H1 (cell line): ENCODE measurements around the gene MACROD2. TPM values are rescaled to one million over a fixed set of nuclear protein-coding genes. Genes with fewer than 3 reads are reported as not detected.

ENCODE experiments used
- CTCF ChIA-PET: fragments of 300-600 bp; sonication (Branson Sonifier 250); formaldehyde crosslinking; loops from one replicate; lab custom pipeline; 2021; ENCODE audit not compliant: partially characterized antibody; lab: Charles Lee
- POLR2A ChIA-PET: fragments of 300-600 bp; sonication (Branson Sonifier 250); formaldehyde crosslinking; loops from one replicate; lab custom pipeline; 2021; ENCODE audit warnings: inconsistent platforms; ENCODE audit not compliant: partially characterized antibody; lab: Charles Lee
- DNase-seq, 2 experiments: peaks; one replicate each; pipeline versions ENCODE4 v3.0.0 to v3.0.0-alpha.2; 2010 to 2022; ENCODE audit warnings: low spot score in 2 of 2, low read depth in 1 of 2, mixed read lengths in 1 of 2
- FAIRE-seq: peaks from 2 replicates; lab custom pipeline; 2011; peaks lifted over from hg19 to GRCh38; lab: Jason Lieb, UNC
- H2AFZ ChIP-seq: 2 replicates; pipeline ENCODE4 v1.8.1; 2012; ENCODE audit warnings: low read length, inconsistent platforms
- H2AK5ac ChIP-seq: 2 replicates; pipeline ENCODE4 v1.6.1; 2013; ENCODE audit warnings: low read depth, low read length
- H2BK120ac ChIP-seq: replicated peaks from 2 replicates; pipeline ENCODE3; 2013; ENCODE audit warnings: low read depth, low read length, inconsistent platforms
- H2BK12ac ChIP-seq: 2 replicates; pipeline ENCODE4 v1.6.1; 2013; ENCODE audit warnings: low read depth, low read length
- H2BK15ac ChIP-seq: 2 replicates; pipeline ENCODE4 v1.6.1; 2013; ENCODE audit warnings: low read length
- H2BK20ac ChIP-seq: 2 replicates; pipeline ENCODE4 v1.6.1; 2013; ENCODE audit warnings: low read length
- H2BK5ac ChIP-seq: 2 replicates; pipeline ENCODE4 v1.6.1; 2013; ENCODE audit warnings: low read depth, low read length
- H3K14ac ChIP-seq: 2 replicates; pipeline ENCODE4 v1.6.1; 2013; ENCODE audit warnings: inconsistent platforms; ENCODE audit not compliant: insufficient read length
- H3K18ac ChIP-seq: 2 replicates; pipeline ENCODE4 v1.6.1; 2013; ENCODE audit warnings: low read length; ENCODE audit errors: extremely low read depth
- H3K23ac ChIP-seq: 2 replicates; pipeline ENCODE4 v1.6.1; 2013; ENCODE audit warnings: inconsistent platforms; ENCODE audit not compliant: insufficient read length
- H3K23me2 ChIP-seq: 2 replicates; pipeline ENCODE4 v1.6.1; 2013; ENCODE audit warnings: low read depth, low read length
- H3K27ac ChIP-seq: 2 replicates; pipeline ENCODE4 v1.6.1; 2011; ENCODE audit warnings: low read depth, low read length, inconsistent platforms
- H3K27me3 ChIP-seq, 4 experiments: replicated peaks in 1 of 4; 1 replicate in 1 of 4; 2 replicates in 3 of 4; pipeline versions ENCODE4 v1.6.1 to v1.8.1; 2011 to 2013; ENCODE audit warnings: low read length in 3 of 4, mild to moderate bottlenecking in 3 of 4, inconsistent platforms in 2 of 4, mixed read lengths in 2 of 4, moderate library complexity in 1 of 4; ENCODE audit not compliant: control insufficient read depth in 3 of 4, insufficient read depth in 3 of 4; ENCODE audit errors: extremely low read depth in 1 of 4
- H3K36me3 ChIP-seq, 4 experiments: 2 replicates each; pipeline versions ENCODE4 v1.6.1 to v1.8.1; 2011 to 2013; ENCODE audit warnings: mild to moderate bottlenecking in 4 of 4, low read length in 3 of 4, moderate library complexity in 2 of 4, control low read depth in 1 of 4, inconsistent platforms in 1 of 4; ENCODE audit not compliant: insufficient read depth in 4 of 4, control insufficient read depth in 2 of 4
- H3K4ac ChIP-seq: replicated peaks from 2 replicates; pipeline ENCODE3; 2013; ENCODE audit warnings: low read length, low read depth, mixed read lengths, inconsistent platforms; ENCODE audit not compliant: insufficient read length
- H3K4me1 ChIP-seq, 4 experiments: replicated peaks in 1 of 4; 1 replicate in 1 of 4; 2 replicates in 3 of 4; pipeline versions ENCODE4 v1.6.1 to v1.8.1; 2011 to 2013; ENCODE audit warnings: low read length in 3 of 4, inconsistent platforms in 2 of 4, mixed read lengths in 1 of 4; ENCODE audit not compliant: insufficient read depth in 4 of 4, control insufficient read depth in 3 of 4
- H3K4me2 ChIP-seq, 2 experiments: 2 replicates each; pipeline versions ENCODE4 v1.6.1 to v1.8.1; 2011 to 2013; ENCODE audit warnings: low read depth in 2 of 2, low read length in 2 of 2, control low read depth in 1 of 2, inconsistent platforms in 1 of 2, mild to moderate bottlenecking in 1 of 2; ENCODE audit not compliant: insufficient read depth in 1 of 2
- H3K4me3 ChIP-seq, 4 experiments: fragments of 200-600, 300-600 bp in 1 of 4; sonication (generic), shearing (Covaris generic), sonication (Bioruptor Twin) in 1 of 4; 2 replicates each; pipeline versions ENCODE4 v1.5.1 to v1.8.1; 2011 to 2016; ENCODE audit warnings: low read length in 4 of 4, low read depth in 3 of 4, control low read depth in 2 of 4, inconsistent platforms in 2 of 4, mild to moderate bottlenecking in 2 of 4, mixed read lengths in 1 of 4, moderate library complexity in 1 of 4; ENCODE audit not compliant: insufficient read depth in 2 of 4; ENCODE audit errors: extremely low read depth in 1 of 4
- H3K56ac ChIP-seq: replicated peaks from 2 replicates; pipeline ENCODE3; 2013; ENCODE audit warnings: low read depth, mild to moderate bottlenecking, mixed read lengths, low read length, inconsistent platforms; ENCODE audit not compliant: insufficient read length
- H3K79me1 ChIP-seq: 2 replicates; pipeline ENCODE4 v1.6.1; 2013; ENCODE audit warnings: low read depth, low read length, control low read depth
- H3K79me2 ChIP-seq, 2 experiments: 2 replicates each; pipeline versions ENCODE4 v1.6.1 to v1.8.1; 2012 to 2013; ENCODE audit warnings: low read length in 2 of 2, mild to moderate bottlenecking in 2 of 2, inconsistent platforms in 1 of 2; ENCODE audit not compliant: insufficient read depth in 2 of 2, control insufficient read depth in 1 of 2
- H3K9ac ChIP-seq, 4 experiments: replicated peaks in 1 of 4; 1 replicate in 1 of 4; 2 replicates in 3 of 4; pipeline versions ENCODE4 v1.6.1 to v1.8.1; 2011 to 2013; ENCODE audit warnings: low read depth in 3 of 4, low read length in 3 of 4, control low read depth in 2 of 4, mild to moderate bottlenecking in 2 of 4, moderate library complexity in 2 of 4, inconsistent platforms in 1 of 4; ENCODE audit errors: extremely low read depth in 1 of 4
- H3K9me3 ChIP-seq, 2 experiments: 2 replicates each; pipeline versions ENCODE4 v1.6.1 to v1.8.1; 2012 to 2013; ENCODE audit warnings: mild to moderate bottlenecking in 2 of 2, moderate library complexity in 2 of 2, control low read depth in 1 of 2, inconsistent platforms in 1 of 2, low read depth in 1 of 2, low read length in 1 of 2, mixed read lengths in 1 of 2; ENCODE audit not compliant: insufficient read depth in 2 of 2
- H4K20me1 ChIP-seq, 2 experiments: replicated peaks in 1 of 2; 2 replicates each; pipeline versions ENCODE3 to v1.8.1; 2011 to 2013; ENCODE audit warnings: inconsistent platforms in 2 of 2, low read length in 2 of 2, mild to moderate bottlenecking in 1 of 2; ENCODE audit not compliant: insufficient read depth in 2 of 2, control insufficient read depth in 1 of 2
- H4K5ac ChIP-seq: 2 replicates; pipeline ENCODE4 v1.6.1; 2013; ENCODE audit warnings: low read length, low read depth, mixed read lengths, inconsistent platforms; ENCODE audit not compliant: insufficient read length
- H4K8ac ChIP-seq: 2 replicates; pipeline ENCODE4 v1.8.0; 2013; ENCODE audit warnings: mild to moderate bottlenecking, moderate library complexity, low read length, inconsistent platforms; ENCODE audit not compliant: insufficient read depth; ENCODE audit errors: extremely low read depth
- H4K91ac ChIP-seq: replicated peaks from 2 replicates; pipeline ENCODE3; 2013; ENCODE audit warnings: low read length, mixed read lengths, inconsistent platforms; ENCODE audit not compliant: insufficient read length
- EGR1 ChIP-seq: IDR thresholded peaks from 2 replicates; pipeline ENCODE4 v1.6.1; 2011; ENCODE audit warnings: low read depth, low read length, borderline replicate concordance
- KDM4A ChIP-seq: IDR thresholded peaks from one replicate; pipeline ENCODE4 v1.7.1; 2012; ENCODE audit warnings: low read depth, mild to moderate bottlenecking, moderate library complexity, low read length, inconsistent platforms; ENCODE audit not compliant: severe bottlenecking
- KDM5A ChIP-seq: fragments of 200-600 bp; IDR thresholded peaks from 2 replicates; pipeline ENCODE4 v1.7.1; 2012; ENCODE audit warnings: mild to moderate bottlenecking, low read length, inconsistent platforms, mixed read lengths
- NANOG ChIP-seq: IDR thresholded peaks from 2 replicates; pipeline ENCODE4 v1.6.1; 2011; ENCODE audit warnings: low read length, low read depth, mild to moderate bottlenecking, inconsistent platforms; ENCODE audit not compliant: insufficient read depth, poor library complexity, severe bottlenecking
- NRF1 ChIP-seq: IDR thresholded peaks from 2 replicates; pipeline ENCODE4 v1.6.1; 2011; ENCODE audit warnings: mild to moderate bottlenecking, low read depth, low read length, improper control_type of control experiment
- RBBP5 ChIP-seq: IDR thresholded peaks from 2 replicates; pipeline ENCODE4 v1.7.1; 2012; ENCODE audit warnings: low read depth, mild to moderate bottlenecking, inconsistent platforms, low read length, moderate library complexity, borderline replicate concordance
- SAP30 ChIP-seq: fragments of 300-600 bp; sonication (generic); IDR thresholded peaks from 2 replicates; pipeline ENCODE4 v1.7.1; 2012; ENCODE audit warnings: low read length, moderate library complexity, mild to moderate bottlenecking, inconsistent platforms; ENCODE audit not compliant: insufficient read depth, insufficient replicate concordance
- SIX5 ChIP-seq: IDR thresholded peaks from 2 replicates; pipeline ENCODE4 v1.6.1; 2011; ENCODE audit warnings: mild to moderate bottlenecking, low read depth, low read length
- SUZ12 ChIP-seq: fragments of 200-600 bp; sonication (generic); IDR thresholded peaks from 2 replicates; pipeline ENCODE4 v1.6.1; 2012; ENCODE audit warnings: mild to moderate bottlenecking, inconsistent platforms, low read length, moderate library complexity, mixed read lengths
- TAF1 ChIP-seq: IDR thresholded peaks from 2 replicates; pipeline ENCODE4 v1.6.1; 2011; ENCODE audit warnings: mild to moderate bottlenecking, low read depth, low read length
- TAF7 ChIP-seq: optimal IDR thresholded peaks from 2 replicates; pipeline ENCODE3; 2011; ENCODE audit warnings: low read depth, mild to moderate bottlenecking, inconsistent platforms, low read length, moderate library complexity, borderline replicate concordance
- WGBS, 2 experiments: shearing (Covaris generic) in 1 of 2; methylation state at CpG; one replicate each; pipeline versions ENCODE4 v1.1.6 to v1.1.7; 2013 to 2015; ENCODE audit warnings: low lambda C conversion rate in 2 of 2, mixed read lengths in 2 of 2, inconsistent platforms in 1 of 2, low coverage in 1 of 2, missing lambda C conversion rate in 1 of 2; ENCODE audit not compliant: insufficient replicate concordance in 2 of 2, insufficient coverage in 1 of 2, insufficient read length in 1 of 2; ENCODE audit errors: extremely low coverage in 1 of 2, missing lambda C conversion rate in 1 of 2; 5-methylcytosine and 5-hydroxymethylcytosine counted together
- polyA plus RNA-seq, 7 experiments: library from polyadenylated mRNA; depleted of rRNA in 3 of 7; stranded (reverse) in 5 of 7; unstranded in 2 of 7; fragments of >200 nt in 5 of 7; fragments of 200-250 nt in 2 of 7; gene quantifications; 1 replicate in 5 of 7; 2 replicates in 1 of 7; 4 replicates in 1 of 7; pipeline versions ENCODE4 v1.2.1 to v1.2.3, GENCODE V29; 2011 to 2013; ENCODE audit warnings: missing spikeins in 2 of 7, mixed read lengths in 2 of 7
- total RNA-seq: library from RNA; stranded (reverse); fragmentation: NEBNext Ultra II Directional; extraction: Animal tissue kit (Norgen Biotek cat#: 25700); gene quantifications from 2 replicates; pipeline ENCODE4 v1.2.1, GENCODE V29; 2021
- TF ChIP-seq, protein P1 (sequence below): IDR thresholded peaks from 2 replicates; pipeline ENCODE4 v1.6.1; 2011; ENCODE audit warnings: low read length, improper control_type of control experiment
- TF ChIP-seq, protein P2 (sequence below): IDR thresholded peaks from 2 replicates; pipeline ENCODE4 v1.6.1; 2012; ENCODE audit warnings: inconsistent platforms

Gene MACROD2
- total and polyA plus RNA-seq, 2 of the 8 experiments (the other 6 are each of a cell fraction or from before 2014, with no cell fraction given) = 0.70 to 3.9 TPM

DNA sequence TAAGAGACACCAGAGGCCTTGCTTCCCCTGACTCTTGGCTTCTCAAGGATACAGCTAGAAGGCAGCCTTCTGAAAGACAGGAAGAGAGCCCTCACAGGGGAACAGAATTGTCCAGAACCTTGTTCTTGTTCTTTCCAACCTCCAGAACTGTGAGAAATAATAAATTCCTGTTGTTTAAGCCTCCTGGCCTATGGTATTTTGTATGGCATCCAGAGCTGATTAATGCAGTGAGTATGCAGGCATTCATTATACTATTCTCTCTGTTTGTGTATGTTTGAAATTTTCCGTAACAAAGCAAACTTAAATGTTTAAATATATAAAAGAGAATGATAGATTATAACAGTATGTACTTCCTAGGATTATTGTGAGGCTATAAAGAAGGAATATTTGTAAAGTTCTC lies 1245.5 kb downstream of the MACROD2 start:
- H3K4me1 ChIP-seq = no peaks in the 10 kb centered on the region
- TF ChIP-seq KDM5A (no peak), EGR1 (no peak), NRF1 (no peak), SAP30 (no peak), TAF1 (no peak), NANOG (no peak), TAF7 (no peak), SUZ12 (no peak), SIX5 (no peak), RBBP5 (no peak), KDM4A (no peak)
- TF ChIP-seq, protein P1, sequence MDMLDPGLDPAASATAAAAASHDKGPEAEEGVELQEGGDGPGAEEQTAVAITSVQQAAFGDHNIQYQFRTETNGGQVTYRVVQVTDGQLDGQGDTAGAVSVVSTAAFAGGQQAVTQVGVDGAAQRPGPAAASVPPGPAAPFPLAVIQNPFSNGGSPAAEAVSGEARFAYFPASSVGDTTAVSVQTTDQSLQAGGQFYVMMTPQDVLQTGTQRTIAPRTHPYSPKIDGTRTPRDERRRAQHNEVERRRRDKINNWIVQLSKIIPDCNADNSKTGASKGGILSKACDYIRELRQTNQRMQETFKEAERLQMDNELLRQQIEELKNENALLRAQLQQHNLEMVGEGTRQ = no peak
- TF ChIP-seq, protein P2, sequence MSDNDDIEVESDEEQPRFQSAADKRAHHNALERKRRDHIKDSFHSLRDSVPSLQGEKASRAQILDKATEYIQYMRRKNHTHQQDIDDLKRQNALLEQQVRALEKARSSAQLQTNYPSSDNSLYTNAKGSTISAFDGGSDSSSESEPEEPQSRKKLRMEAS = no peak

More for the DNA sequence above, 1245.5 kb downstream of the MACROD2 start:
- no peaks in the 10 kb centered on the region for H3K23me2 ChIP-seq
- no peak overlapping the region for H4K5ac ChIP-seq
- H2BK120ac ChIP-seq = no peak overlapping the region
- H3K79me2 ChIP-seq = no peaks in the 10 kb centered on the region
- H2BK12ac ChIP-seq = no peak overlapping the region
- H3K23ac ChIP-seq = no peak overlapping the region
- no peak overlapping the region for H2BK20ac ChIP-seq
- DNase-seq (no peak), FAIRE-seq (no peak)
- H3K36me3 ChIP-seq = no peaks in the 10 kb centered on the region
- H3K4me3 ChIP-seq = no peak overlapping the region
- no peak overlapping the region for H2AK5ac ChIP-seq
- H3K9ac ChIP-seq = no peak overlapping the region
- no peak overlapping the region for H2BK5ac ChIP-seq
- no peak overlapping the region for H3K14ac ChIP-seq
- no peak overlapping the region for H3K4ac ChIP-seq
- H3K4me2 ChIP-seq = no peak overlapping the region
- CTCF ChIA-PET = interaction anchor here (0.9 kb wide), 1 partner anchor 68 kb away, joined by 3 read pairs; no protein-coding TSS in a partner anchor
- POLR2A ChIA-PET = no interaction called here
- 100% methylated on average over 1 of the region's 1 CpG; no CpG with 5 or more reads in 1 of the 2 experiments for WGBS, 2 experiments
- H4K8ac ChIP-seq = no peak overlapping the region
- no peak overlapping the region for H3K56ac ChIP-seq
- H4K20me1 ChIP-seq = no peaks in the 10 kb centered on the region
- no peak overlapping the region for H2BK15ac ChIP-seq
- no peak overlapping the region for H3K18ac ChIP-seq
- H3K27me3 ChIP-seq = no peaks in the 10 kb centered on the region
- no peak overlapping the region for H2AFZ ChIP-seq
- H3K27ac ChIP-seq = no peak overlapping the region
- H4K91ac ChIP-seq = no peak overlapping the region
- no peaks in the 10 kb centered on the region for H3K9me3 ChIP-seq
- no peaks in the 10 kb centered on the region for H3K79me1 ChIP-seq
